GM10847 (cell line): ENCODE results near the gene EPN2.

Source experiments
- POLR2A ChIP-seq: IDR thresholded peaks from 2 replicates; pipeline ENCODE4 v1.6.1; 2011; ENCODE audit not compliant: insufficient read length; ENCODE audit errors: extremely low read depth

EPN2 gene

DNA sequence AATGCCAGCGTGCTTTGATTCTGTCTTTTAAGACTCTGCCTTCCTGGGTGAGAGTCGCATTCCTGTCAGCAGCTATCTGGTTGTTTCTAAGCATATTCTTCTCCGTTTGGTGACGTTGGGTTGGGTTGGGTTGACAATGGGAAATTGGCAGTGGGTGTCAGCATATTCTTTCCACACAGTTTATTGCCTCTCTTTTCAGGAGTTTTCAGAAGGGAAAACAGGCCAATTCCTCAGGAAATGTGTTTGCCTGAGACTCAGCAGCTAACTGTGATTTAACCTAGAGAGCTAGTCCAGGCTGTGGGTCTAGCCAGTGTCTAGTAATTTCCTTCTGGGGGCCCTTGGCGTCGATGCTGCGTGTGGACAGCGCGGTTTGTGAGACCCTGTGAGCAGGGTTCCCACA, 21.2 kb downstream of the EPN2 start:
- TF ChIP-seq POLR2A = no peak

DNA sequence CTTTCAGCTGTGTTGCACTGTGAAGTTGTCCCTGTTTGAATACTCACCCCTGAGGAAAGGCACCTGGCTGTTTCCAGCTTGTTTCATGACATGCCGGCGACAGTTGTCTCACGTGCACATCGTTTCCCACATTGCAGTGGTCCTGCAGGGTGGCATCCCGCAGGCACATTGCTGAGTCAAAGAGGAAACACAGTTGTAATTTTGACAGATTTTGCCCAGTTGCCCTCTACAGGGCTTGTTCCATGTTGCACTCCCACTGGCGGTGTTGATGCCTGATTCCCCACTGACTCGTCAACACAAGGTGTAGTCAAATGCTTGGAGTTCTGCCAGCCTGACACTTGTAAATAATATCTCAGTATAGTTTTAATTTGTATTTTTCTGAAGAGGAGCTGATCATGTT, 23.8 kb downstream of the EPN2 start:
- no peak for TF ChIP-seq POLR2A

DNA sequence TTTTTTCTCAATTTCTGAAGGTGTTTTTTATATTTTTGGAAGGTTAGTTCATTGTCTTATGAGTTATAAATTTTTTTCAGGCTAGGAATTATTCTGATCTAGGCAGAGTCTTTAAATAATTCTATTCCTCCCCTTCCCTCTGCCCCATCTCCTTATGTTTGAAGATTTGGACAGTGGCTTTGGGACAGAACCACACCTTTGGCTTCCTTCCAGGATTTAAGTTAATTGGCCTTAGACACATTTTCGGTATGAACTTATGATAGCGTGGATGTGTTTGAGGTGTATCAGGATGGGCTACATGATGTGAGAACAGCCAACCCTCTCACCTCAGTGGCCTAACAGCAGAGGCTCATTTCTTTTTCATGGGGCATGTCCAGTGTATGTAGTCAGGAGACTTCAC, 24.3 kb downstream of the EPN2 start:
- TF ChIP-seq POLR2A = no peak

DNA sequence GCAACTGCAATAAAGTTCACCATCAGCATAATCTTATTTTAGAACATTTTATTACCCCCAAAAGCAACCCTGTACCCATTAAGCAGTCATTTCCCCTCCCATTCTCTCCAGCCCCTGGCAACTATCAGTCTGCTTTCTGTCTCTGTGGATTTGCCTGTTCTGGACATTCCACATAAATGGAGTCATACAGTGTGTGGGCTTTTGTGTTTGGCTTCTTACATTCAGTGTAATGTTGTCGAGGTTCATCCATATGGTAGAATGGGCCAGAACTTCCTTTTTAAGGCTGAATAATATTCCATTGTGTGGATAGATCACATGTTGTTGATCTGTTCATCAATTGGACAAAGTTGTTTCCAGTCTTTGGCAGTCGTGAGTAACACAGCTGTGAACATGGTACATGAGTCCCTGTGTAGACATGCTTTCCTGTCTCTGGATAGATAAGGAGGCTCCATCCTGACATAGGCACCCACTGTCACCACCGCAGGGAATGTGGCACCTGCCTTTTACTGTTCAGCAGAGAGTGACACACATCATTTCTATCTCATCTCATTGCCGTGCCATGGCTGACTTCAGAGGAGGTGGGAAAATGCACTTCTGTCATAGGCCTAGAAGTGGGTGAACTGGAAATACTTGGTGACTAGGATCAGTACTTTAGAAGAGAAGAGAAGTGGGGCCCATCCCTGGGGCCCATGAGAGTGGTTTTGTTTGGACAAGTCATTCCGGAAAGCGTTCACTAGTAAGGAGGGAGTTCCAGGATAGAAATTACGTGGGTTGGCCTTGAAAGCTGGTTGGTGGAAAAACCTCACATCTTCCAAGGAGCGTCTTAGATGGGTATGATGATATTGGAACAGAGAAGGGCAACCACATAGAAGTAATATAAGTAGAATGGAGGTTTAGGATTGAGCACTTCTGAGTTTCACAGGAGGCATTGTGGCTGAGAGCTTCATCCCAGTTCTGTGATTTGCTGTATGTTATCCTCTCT, 25.8 kb downstream of the EPN2 start:
- no peak for TF ChIP-seq POLR2A

DNA sequence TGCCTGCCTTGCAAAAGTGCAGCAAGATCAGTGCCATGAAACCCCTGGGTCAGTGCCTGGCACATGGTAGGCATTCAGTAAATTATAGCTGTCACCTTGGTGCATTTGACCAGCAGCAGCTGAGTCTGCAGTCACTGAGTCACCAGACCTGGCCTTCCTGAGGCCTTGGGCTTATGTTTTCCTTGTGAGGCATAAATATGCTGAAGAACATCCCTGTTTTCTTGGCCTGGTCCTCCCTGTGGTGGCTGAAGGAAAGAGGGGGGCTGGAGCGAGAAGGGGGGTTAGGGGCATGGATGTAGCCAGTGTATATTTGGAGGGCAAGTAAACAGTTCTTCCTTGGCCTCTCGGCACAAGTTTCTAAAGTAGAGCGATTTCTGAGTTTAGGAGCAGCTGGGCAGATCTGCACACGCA, 26.5 kb downstream of the EPN2 start:
- TF ChIP-seq POLR2A = no peak

DNA sequence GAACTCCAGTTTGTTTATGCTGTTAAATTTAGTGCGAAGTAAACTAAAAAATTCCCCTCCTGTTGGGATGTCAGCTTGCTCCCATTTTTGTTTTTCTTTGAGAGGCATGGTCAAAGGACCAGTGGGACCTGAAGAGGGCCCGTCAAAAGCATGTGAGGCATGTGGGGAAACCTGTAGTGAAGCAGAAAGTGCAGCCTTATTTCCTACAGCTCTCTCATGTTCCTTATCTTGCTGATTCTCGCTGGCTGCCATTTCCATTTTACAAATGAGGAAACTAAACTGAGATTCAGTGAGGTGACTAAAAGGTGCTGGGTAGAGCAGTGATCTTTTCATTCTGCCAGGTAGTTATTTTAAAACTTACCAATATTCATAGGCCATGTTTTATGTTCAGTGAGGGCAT, 27.1 kb downstream of the EPN2 start:
- TF ChIP-seq POLR2A = no peak

DNA sequence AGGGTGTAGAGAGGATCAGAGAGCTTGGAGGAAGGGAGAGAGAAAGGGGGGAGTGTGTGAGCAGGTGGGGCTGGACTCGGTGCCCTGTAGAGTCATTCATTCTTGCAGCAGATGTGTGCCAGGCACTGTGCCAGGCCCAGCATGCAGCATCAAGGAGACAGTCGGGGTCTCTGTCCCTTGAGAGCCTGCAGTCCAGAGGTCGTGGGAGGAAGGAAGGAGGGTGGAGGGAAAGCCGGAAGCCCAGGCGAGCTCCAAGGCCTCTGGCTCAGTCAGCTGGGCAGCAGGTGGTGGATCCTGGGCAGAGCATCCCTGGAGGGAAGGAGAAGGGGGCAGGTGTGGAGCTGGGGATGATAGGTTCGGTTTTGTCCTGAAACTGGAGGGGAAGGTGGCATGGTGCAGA, 27.5 kb downstream of the EPN2 start:
- TF ChIP-seq POLR2A = no peak

DNA sequence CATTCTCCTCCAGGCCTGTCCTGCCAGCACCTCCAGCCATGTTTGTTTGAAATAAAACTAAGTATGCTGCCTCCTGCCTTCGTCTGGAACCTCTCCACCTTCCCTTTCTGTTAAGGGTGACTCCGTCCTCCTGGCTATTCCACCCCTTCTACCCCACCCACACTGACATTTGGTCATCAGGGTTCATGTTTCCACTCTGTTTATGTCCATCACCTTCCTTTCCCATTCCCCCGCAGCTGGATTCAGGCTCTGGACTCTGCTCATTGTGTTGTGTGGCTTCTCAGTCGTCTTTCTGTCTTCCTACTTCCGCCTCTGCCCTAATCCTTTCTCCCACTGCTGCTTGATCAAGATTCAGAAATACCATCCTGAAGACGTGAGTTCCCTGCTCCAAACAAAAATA, 28.6 kb downstream of the EPN2 start:
- no peak for TF ChIP-seq POLR2A

DNA sequence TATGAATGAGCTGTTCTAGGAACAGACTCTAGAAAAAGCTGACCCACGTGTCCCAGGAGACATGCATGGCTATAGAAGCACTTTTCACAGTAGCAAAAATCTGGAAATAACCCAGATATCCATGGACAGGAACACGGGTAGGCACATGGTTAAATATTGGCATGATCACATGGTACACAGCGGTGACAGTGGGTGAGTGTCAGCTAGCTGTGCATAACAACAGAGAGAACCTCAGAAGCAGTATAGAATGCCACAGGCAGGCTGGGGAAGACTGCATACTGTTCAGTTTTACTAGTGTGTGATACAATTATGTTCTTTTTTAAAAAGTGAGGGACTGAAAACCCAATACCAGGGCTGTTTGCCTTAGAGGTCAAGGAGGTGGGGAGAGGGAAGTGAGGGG, 31.4 kb downstream of the EPN2 start:
- no peak for TF ChIP-seq POLR2A

DNA sequence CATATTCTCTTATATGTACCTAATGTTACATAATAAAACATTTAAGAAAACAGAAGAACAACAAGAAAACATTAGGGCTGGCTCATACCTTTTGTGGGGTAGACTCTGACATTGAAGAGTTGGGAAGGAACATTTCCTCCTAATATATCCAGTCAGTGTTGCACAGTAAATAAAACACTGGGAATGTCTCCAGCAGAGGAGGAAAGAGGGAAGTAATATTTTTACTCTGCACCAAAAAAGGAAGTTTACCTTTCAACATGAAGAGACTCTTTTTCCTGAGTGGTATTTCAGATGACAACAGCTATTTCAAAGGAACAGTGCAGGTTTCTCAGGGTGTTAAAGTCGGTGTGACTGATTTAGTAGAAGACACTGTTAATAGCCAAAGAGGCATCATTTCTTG, 31.9 kb downstream of the EPN2 start:
- TF ChIP-seq POLR2A = no peak

DNA sequence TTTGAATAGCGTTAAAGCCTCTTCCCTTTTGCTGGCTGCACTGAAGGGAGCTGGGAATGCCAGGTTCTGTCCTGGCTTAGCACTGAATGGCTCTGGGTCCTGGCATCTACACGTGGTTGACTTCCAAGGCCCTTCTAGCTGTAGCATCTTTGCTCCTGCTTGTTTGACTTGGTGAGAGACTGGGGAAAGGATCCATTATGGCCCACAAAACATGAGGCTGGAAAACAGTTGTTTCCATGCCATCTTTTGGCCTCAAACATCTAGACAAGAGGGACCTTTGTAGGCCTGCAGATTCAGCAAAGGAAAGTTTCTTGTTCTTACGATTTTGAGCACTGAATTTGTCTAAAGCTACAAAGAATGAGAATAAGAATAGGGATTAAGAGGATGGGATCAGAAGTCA, 32.5 kb downstream of the EPN2 start:
- TF ChIP-seq POLR2A = no peak

DNA sequence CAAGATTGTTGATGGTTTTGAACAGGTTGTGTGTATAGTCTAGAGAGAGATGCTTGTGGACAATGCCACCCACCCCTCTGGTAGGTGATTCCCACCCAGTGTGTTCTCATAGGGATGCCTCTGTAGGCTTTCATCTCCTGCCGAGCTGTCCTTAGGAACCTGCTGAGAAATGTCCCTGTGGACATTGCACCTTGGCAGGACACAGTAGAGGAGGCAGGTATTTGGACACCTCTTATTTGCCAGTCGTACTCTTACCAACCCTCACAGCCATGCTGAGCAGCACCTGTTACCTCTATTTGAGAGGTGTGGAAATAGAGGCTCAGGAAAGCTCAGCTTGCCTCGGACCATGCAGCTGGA, 33.2 kb downstream of the EPN2 start:
- TF ChIP-seq POLR2A = no peak

DNA sequence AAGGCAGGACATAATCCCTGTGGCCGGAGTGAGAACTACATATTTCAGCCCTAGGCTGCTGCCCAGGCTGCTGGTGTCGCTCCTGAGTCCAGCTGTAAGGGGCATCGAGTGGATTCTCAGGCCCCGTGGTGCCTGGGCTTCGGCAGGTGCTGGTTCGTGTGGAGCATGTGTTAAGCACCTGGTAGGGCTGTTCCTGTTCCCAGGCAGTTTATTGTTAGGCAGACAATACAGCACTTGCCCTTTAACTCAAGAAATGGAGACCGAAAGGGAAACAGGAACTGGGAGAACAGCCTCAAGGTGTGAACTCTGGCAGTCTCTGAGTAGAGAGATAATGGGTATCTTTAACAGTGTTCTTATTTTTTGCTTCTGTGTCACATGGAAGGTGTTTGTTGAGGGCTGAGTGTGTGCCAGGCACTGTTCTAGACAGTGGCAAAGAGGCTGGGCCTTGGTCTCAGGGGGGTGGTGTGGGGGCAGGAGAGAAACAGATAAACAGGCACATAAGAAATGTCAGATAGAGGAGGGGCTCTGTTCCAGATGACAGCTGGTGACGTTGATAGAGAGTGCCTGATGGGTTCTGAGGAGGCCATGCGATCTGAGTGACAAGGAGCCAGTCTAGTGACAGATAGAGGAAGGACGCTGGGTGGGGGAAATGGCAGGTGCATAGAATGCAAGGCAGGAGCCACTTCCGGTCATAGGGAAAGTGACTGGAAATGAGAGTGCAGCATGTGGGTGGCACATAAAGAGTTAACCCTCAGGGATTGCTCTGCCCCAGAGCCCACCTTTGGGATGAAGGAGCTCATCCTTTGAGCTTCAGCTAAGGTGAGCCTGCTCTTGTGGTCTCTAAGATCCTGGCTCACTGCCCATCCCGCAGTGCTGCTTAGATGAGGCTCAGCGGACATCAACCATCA, 33.8 kb downstream of the EPN2 start:
- TF ChIP-seq POLR2A = no peak

DNA sequence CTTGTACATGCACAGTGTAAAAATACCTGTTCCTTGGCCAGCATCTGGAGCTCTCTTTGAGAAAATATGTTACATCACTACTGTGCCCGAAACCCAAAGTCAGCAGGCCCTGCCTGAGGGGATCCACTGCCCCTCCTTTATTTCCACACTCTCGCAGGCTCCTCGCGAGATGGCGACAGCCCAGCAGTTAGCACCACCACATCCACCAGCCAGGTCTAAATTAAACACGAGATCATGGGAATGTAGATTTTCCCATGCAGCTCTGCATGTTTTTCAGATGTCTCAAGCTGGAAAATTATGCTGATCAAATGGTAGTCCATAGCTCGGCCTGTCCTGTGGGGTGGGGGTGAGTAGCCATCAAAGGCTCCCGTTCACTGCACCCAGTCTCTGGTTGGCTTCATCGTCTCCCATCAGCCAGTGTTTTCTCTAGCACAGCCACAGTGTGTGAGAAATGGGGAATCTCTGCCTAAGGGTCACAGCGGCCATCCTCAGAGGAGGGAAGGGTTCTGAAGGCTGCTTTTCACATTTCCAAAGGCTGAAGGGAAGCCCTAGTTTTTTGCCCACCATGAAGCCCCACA, 34.7 kb downstream of the EPN2 start:
- TF ChIP-seq POLR2A = no peak

DNA sequence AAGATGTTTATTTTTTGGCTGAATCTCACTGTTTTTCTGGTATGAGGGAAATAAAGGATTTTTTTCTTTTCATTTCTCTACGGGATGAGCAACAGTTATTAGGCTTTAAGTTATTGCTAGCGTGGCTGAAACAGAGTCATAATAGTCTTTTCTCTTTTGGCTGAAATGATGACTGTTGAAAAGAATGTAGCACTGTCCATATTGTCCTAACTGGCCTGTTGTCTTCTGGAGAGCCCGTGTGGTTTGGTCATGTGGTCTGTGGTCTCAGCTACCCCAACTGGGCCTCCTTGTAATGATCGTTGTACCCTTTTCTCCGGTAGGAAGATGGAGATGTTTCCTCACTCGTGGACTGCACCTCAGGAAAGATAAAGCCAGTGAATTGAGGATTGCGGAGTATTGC, 36.6 kb downstream of the EPN2 start:
- no peak for TF ChIP-seq POLR2A

DNA sequence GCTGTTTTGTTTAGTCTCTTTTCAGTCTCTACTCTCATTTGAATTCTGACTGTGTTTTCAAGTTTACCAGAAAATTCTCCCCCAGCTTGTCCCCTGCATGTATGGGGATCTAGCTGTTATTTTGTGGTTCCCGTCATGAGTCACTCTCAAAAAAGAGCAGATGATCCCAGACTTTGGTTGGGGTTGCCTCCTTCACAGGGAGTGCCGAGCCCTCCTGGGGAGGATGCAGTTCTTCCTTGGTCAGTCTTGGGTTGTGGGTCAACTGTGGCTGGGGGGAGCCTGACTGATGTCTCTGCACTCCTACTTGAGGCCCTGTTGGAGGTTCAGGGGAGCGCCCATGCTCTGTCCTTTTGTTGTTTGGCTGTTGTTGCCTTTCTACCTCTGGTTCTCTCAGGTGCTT, 37.7 kb downstream of the EPN2 start:
- no peak for TF ChIP-seq POLR2A

DNA sequence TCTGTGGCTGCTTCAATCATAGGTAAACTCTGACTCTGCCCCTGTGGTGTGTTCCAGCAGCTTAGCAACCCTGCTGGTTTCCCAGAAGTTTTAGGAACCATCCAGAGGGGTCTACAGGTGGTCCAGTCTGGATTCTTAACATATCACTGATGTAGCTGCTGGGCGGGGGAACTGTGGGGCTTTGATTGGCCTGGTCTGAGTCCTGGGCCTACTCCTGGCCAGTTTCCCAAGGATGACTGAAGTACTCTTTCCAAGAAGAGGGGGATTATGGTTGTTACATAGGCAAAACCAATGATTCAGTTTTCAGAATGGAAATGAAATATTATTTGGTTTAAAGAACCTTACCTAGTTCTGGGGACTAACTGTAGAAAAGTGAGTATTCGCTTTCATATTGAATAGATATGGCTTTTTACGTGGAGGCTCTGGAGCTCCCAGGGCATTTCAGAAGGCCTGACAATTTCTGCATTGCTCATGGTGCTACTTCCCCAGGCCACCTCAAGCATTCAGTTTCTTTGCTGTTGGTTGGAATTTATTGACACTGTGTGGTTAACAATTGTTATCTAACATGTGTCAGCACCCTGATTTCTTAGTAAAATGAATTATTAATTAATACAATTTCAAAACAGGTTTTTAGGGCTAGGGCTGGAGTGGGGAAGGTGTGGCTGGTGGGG, 38.4 kb downstream of the EPN2 start:
- no peak for TF ChIP-seq POLR2A
